Small intestine (tissue), 7 donors: ENCODE data around the gene STARD8. TPM values are rescaled to one million over a fixed set of nuclear protein-coding genes. Genes with fewer than 3 reads are reported as not detected.

Experiments used
- DNase-seq, 2 donors: peaks; one replicate each; pipeline versions ENCODE4 v3.0.0 to v3.0.0-alpha.2; 2013
- FAIRE-seq: peaks from 2 replicates; lab custom pipeline; 2012; peaks lifted over from hg19 to GRCh38; lab: Jason Lieb, UNC
- H3K27ac ChIP-seq, 3 donors: one replicate each; pipeline ENCODE4 v1.5.1; 2013; ENCODE audit warnings: low read length in 2 of 3, mild to moderate bottlenecking in 2 of 3, control low read depth in 1 of 3, inconsistent platforms in 1 of 3, low read depth in 1 of 3, moderate library complexity in 1 of 3
- H3K27me3 ChIP-seq, 3 donors: one replicate each; pipeline ENCODE4 v1.6.1; 2013; ENCODE audit warnings: low read length in 3 of 3, inconsistent platforms in 1 of 3; ENCODE audit not compliant: control insufficient read depth in 3 of 3, insufficient read depth in 3 of 3
- H3K36me3 ChIP-seq, 3 donors: one replicate each; pipeline ENCODE4 v1.6.1; 2013; ENCODE audit warnings: low read length in 3 of 3, inconsistent platforms in 1 of 3, low read depth in 1 of 3, mild to moderate bottlenecking in 1 of 3, moderate library complexity in 1 of 3; ENCODE audit not compliant: control insufficient read depth in 3 of 3, insufficient read depth in 2 of 3
- H3K4me1 ChIP-seq, 3 donors: one replicate each; pipeline ENCODE4 v1.6.1; 2013; ENCODE audit warnings: low read length in 2 of 3, inconsistent platforms in 1 of 3, low read depth in 1 of 3, mild to moderate bottlenecking in 1 of 3, moderate library complexity in 1 of 3; ENCODE audit not compliant: control insufficient read depth in 3 of 3, insufficient read depth in 2 of 3
- H3K4me3 ChIP-seq, 3 donors: one replicate each; pipeline ENCODE4 v1.5.1; 2013; ENCODE audit warnings: low read length in 3 of 3, control low read depth in 1 of 3, inconsistent platforms in 1 of 3, low read depth in 1 of 3, mild to moderate bottlenecking in 1 of 3, moderate library complexity in 1 of 3
- H3K9me3 ChIP-seq, 2 donors: one replicate each; pipeline ENCODE4 v1.6.1; 2013; ENCODE audit warnings: low read depth in 1 of 2, low read length in 1 of 2; ENCODE audit not compliant: control insufficient read depth in 2 of 2, insufficient read depth in 1 of 2
- WGBS, 3 donors: extraction: QIAGEN DNeasy Blood & Tissue Kit; methylation state at CpG; one replicate each; pipeline ENCODE4 v1.1.7; 2013; 5-methylcytosine and 5-hydroxymethylcytosine counted together
- polyA plus RNA-seq, 4 donors: library from polyadenylated mRNA; stranded (reverse) in 3 of 4; unstranded in 1 of 4; fragments of 200-250 nt in 3 of 4; fragments of 120-200 nt in 1 of 4; gene quantifications; one replicate each; pipeline versions ENCODE4 v1.2.1 to v1.2.3, GENCODE V29; 2013
- donor health status: healthy with polysubstance abuse.
- donor health status: control.
- donor health status: control.
- donor health status: Bipolar disorder and iron deficiency.
- donor health status: healthy.

Gene STARD8
- polyA plus RNA-seq, 4 donors = 0.67 to 5.6 (median 1.5) TPM

- WGBS, 3 donors = 60 to 71% (median 70%) methylated on average over 5 to 6 of the region's 6 CpGs
- peak overlapping the region in 1 of 3 donors; percentile 31 for H3K27ac ChIP-seq
- H3K9me3 ChIP-seq = no peaks in the 10 kb centered on the region
- FAIRE-seq (no peak), DNase-seq (no peak)
- H3K4me3 ChIP-seq = no peak overlapping the region
- no peaks in the 10 kb centered on the region for H3K36me3 ChIP-seq
- peaks cover 0 to 4% (median 0%) of the 10 kb centered on the region in 3 donors for H3K27me3 ChIP-seq
- H3K4me1 ChIP-seq = peaks cover 0 to 3% (median 0%) of the 10 kb centered on the region in 3 donors
Measured at GRCh38 chrX:68697036-68697435, 49.6 kb downstream of the STARD8 start.

- no peak overlapping the region for H3K4me3 ChIP-seq
- peak overlapping the region in 1 of 3 donors; percentile 31 for H3K27ac ChIP-seq
- H3K9me3 ChIP-seq = no peaks in the 10 kb centered on the region
- no peak for FAIRE-seq
- no peaks in the 10 kb centered on the region for H3K36me3 ChIP-seq
- DNase-seq = no peak
- peaks cover 0 to 4% (median 0%) of the 10 kb centered on the region in 3 donors for H3K27me3 ChIP-seq
- WGBS, 3 donors = 64 to 84% (median 72%) methylated on average over 6 of the region's 6 CpGs
- H3K4me1 ChIP-seq = peaks cover 0 to 3% (median 0%) of the 10 kb centered on the region in 3 donors
Measured at GRCh38 chrX:68697465-68698125, 50.1 kb downstream of the STARD8 start.

DNA sequence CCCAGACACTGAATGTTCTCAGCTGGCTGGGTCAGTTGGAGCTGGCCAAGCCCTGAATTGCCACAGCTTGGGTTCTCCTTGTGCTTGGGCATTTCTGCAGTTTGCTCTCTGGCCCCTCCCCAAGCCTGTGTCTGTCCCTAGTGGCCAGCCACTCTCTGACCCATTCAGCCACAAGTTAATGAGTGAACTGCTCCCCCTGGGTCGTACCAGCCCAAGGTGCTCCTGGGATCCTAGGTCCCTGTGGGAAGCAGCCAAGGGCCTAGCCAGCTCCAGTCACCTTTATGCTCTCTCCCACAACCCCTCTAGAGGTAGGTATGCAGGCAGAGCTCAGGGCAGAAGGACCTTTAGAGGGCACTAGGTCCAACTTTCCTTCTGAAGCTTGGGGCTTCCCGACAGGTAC, 51.5 kb downstream of the STARD8 start:
- Histone ChIP-seq H3K27me3 (no peaks in the 10 kb centered on the region), H3K27ac (peak overlapping the region in 1 of 3 donors; percentile 16), H3K36me3 (no peaks in the 10 kb centered on the region), H3K4me1 (peaks cover 0 to 3% (median 0%) of the 10 kb centered on the region in 3 donors), H3K9me3 (no peaks in the 10 kb centered on the region), H3K4me3 (no peak overlapping the region)
- 73 to 79% (median 75%) methylated on average over 2 of the region's 2 CpGs for WGBS, 3 donors
- FAIRE-seq (no peak), DNase-seq (peak; percentile 13 to 18)

DNA sequence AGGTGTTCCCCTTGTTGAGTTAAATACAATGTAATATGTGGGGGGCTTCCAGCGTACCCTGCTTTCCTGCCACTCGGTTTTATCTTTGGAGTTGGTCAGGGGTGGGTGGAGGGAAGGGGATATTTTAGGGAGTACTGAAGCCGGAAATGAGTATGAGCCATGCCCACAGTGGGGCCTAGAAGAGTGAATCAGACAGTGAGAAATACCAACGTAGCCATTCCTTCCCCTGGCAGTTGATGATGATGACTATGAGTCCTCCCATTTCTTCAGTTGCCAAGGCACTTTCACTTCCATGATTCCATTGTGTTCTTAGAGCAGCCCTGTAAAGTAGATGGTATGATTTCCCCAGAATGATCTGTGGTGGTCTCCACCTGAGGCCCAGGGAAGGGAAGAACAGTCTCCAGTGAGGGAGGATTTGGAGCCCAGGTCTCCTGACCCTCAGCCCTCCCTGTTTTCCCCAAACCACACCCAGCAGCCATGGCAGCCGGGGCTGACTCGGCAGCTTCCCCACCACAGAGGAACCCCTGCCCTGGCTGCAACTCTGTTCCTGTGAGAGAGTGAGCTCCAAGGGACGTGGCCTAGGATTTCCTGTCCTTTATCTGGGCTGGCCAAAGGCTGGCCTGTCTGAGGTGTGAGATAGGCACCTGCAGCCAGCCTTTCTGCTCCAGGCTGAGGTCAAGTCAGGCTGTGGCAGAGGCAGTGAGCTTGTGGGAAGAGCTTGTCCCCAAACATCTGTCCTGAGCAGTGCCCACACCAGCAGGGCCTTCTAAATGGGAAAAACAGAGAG, 52.7 kb downstream of the STARD8 start:
- 55 to 66% (median 65%) methylated on average over 7 of the region's 7 CpGs for WGBS, 3 donors
- DNase-seq = peak in 1 of 2 donors; percentile 30
- Histone ChIP-seq H3K27me3 (no peaks in the 10 kb centered on the region), H3K9me3 (no peaks in the 10 kb centered on the region), H3K4me3 (no peak overlapping the region), H3K4me1 (peaks cover 0 to 3% (median 0%) of the 10 kb centered on the region in 3 donors), H3K27ac (peak overlapping the region in 1 of 3 donors; percentile 34), H3K36me3 (no peaks in the 10 kb centered on the region)
- no peak for FAIRE-seq

GRCh38 chrX:68703369-68703768, 55.9 kb downstream of the STARD8 start:
- Histone ChIP-seq H3K9me3 (no peaks in the 10 kb centered on the region), H3K27me3 (no peaks in the 10 kb centered on the region), H3K27ac (no peak overlapping the region), H3K4me3 (no peak overlapping the region), H3K4me1 (peaks cover 0 to 3% (median 0%) of the 10 kb centered on the region in 3 donors), H3K36me3 (no peaks in the 10 kb centered on the region)
- WGBS, 3 donors = 45 to 51% (median 48%) methylated on average over 5 of the region's 5 CpGs
- no peak for FAIRE-seq
- DNase-seq = no peak

DNA sequence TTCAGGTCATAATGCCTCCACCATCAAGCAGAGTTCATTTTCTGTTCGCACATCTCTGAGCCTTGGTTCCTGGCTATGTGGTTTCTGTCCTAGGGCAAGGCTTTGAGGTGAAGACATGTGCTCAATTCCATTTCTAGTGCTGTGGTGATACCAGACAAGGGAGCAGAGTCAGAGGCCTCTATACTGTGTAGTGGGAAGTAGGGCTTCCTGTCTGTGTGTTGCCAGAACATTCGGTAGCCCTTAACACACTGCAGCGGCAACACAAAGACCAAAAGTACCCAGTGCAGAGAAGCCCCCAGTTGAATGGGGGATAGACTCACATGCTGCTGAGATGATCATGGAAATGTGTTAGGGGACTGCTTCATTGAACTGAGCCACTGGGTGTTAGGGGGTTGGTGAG, 56.4 kb downstream of the STARD8 start:
- no peak overlapping the region for H3K4me3 ChIP-seq
- 45 to 90% (median 82%) methylated on average over 3 of the region's 3 CpGs for WGBS, 3 donors
- no peak overlapping the region for H3K27ac ChIP-seq
- H3K27me3 ChIP-seq = no peaks in the 10 kb centered on the region
- H3K4me1 ChIP-seq = peaks cover 0 to 3% (median 0%) of the 10 kb centered on the region in 3 donors
- FAIRE-seq (no peak), DNase-seq (no peak)
- no peaks in the 10 kb centered on the region for H3K9me3 ChIP-seq
- no peaks in the 10 kb centered on the region for H3K36me3 ChIP-seq

DNA sequence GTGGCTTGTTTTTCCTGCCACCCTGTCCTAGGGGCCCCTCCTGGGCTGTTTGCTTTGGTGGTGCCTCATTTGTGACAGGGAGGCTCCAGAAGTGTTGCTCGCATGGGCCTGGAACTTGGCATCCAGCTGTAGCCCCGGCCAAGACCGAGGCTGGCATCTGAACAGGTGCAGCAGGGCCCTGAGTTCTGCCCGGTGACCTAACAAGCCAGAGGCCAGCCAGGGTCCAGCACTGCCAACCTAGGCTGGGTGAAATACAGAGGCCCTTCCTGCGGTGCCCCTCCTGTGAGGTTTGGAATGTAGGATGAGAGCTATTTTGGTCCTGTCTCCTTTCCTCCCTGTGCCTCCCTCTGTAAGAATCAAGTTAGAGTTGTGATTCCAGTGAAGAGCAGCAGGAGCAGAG, 58.5 kb downstream of the STARD8 start:
- 76 to 86% (median 81%) methylated on average over 4 to 5 of the region's 5 CpGs for WGBS, 3 donors
- no peaks in the 10 kb centered on the region for H3K36me3 ChIP-seq
- H3K4me1 ChIP-seq = no peaks in the 10 kb centered on the region
- H3K27ac ChIP-seq = no peak overlapping the region
- FAIRE-seq = no peak
- DNase-seq = no peak
- H3K27me3 ChIP-seq = no peaks in the 10 kb centered on the region
- no peak overlapping the region for H3K4me3 ChIP-seq
- no peaks in the 10 kb centered on the region for H3K9me3 ChIP-seq

- H3K9me3 ChIP-seq = no peaks in the 10 kb centered on the region
- no peaks in the 10 kb centered on the region for H3K4me1 ChIP-seq
- no peaks in the 10 kb centered on the region for H3K27me3 ChIP-seq
- FAIRE-seq (no peak), DNase-seq (no peak)
- WGBS, 3 donors = 46 to 62% (median 56%) methylated on average over 6 of the region's 6 CpGs
- H3K36me3 ChIP-seq = no peaks in the 10 kb centered on the region
- no peak overlapping the region for H3K27ac ChIP-seq
- H3K4me3 ChIP-seq = no peak overlapping the region
Measured at GRCh38 chrX:68708503-68709290, 61.2 kb downstream of the STARD8 start.
